Measurements from ENCODE around the gene CD177.

DNA sequence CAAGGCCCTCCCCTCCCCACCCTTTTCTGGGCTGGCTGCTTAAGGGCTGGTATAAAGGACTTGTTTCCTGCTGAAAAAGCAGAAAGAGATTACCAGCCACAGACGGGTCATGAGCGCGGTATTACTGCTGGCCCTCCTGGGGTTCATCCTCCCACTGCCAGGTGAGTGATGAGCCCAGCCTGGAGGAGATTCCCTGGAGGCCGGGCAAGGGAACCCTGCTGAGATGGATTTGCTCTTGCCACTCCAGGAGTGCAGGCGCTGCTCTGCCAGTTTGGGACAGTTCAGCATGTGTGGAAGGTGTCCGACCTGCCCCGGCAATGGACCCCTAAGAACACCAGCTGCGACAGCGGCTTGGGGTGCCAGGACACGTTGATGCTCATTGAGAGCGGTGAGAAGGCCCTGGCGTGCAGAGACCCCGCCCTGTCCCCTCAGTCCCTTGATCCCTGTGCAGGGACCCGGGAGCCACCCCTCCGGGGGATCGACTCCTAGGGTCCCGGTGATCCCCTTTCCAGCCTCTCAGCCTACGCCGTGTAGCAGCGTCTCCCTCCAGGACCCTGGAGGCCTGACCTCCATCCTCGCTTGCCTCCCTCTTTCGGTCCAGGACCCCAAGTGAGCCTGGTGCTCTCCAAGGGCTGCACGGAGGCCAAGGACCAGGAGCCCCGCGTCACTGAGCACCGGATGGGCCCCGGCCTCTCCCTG is at the start of gene CD177:
- TF ChIP-seq EP300 (IDR thresholded peaks at IDR 0.05), result no peak
- no peak for TF ChIP-seq CTCF (IDR thresholded peaks at IDR 0.05)
